ENCODE measurements around the gene ARFGEF2. TPM values are rescaled to one million over a fixed set of nuclear protein-coding genes. Genes with fewer than 3 reads are reported as not detected.

The ARFGEF2 gene
- total RNA-seq, 1 donor from 2014 or later = 28.0 TPM

- no peak overlapping the region for H3K27ac Mint-ChIP-seq
- no peaks in the 10 kb centered on the region for H3K9me3 Mint-ChIP-seq
- intact Hi-C loops (cut with micrococcal nuclease) = no loop called here
- no peak overlapping the region for H3K4me3 Mint-ChIP-seq
- peaks cover 12% of the 10 kb centered on the region for H3K36me3 Mint-ChIP-seq (ENCODE audit: low read depth)
- peaks cover 7% of the 10 kb centered on the region for H3K4me1 Mint-ChIP-seq
- no peak for DNase-seq
- H3K27me3 Mint-ChIP-seq = no peaks in the 10 kb centered on the region
Observed at GRCh38 chr20:48942730-48943129, 21.2 kb downstream of the ARFGEF2 start.

GRCh38 chr20:48944663-48945297, 23.3 kb downstream of the ARFGEF2 start:
- Mint-ChIP-seq H3K27ac (no peak overlapping the region), H3K4me3 (no peak overlapping the region), H3K4me1 (peaks cover 3% of the 10 kb centered on the region), H3K27me3 (no peaks in the 10 kb centered on the region), H3K36me3 (ENCODE audit: low read depth) (peaks cover 16% of the 10 kb centered on the region), H3K9me3 (no peaks in the 10 kb centered on the region)
- no peak for DNase-seq
- intact Hi-C loops (cut with micrococcal nuclease) = no loop called here

- Mint-ChIP-seq H3K4me3 (no peak overlapping the region), H3K4me1 (peaks cover 2% of the 10 kb centered on the region), H3K27ac (no peak overlapping the region), H3K9me3 (no peaks in the 10 kb centered on the region), H3K27me3 (no peaks in the 10 kb centered on the region), H3K36me3 (ENCODE audit: low read depth) (peaks cover 20% of the 10 kb centered on the region)
- intact Hi-C loops (cut with micrococcal nuclease) = no loop called here
- no peak for DNase-seq
Observed at GRCh38 chr20:48945840-48946514, 24.5 kb downstream of the ARFGEF2 start.

GRCh38 chr20:48948612-48949011, 27.1 kb downstream of the ARFGEF2 start:
- intact Hi-C loops (cut with micrococcal nuclease) = no loop called here
- DNase-seq = no peak
- no peaks in the 10 kb centered on the region for H3K9me3 Mint-ChIP-seq
- no peak overlapping the region for H3K4me3 Mint-ChIP-seq
- peaks cover 2% of the 10 kb centered on the region for H3K4me1 Mint-ChIP-seq
- H3K36me3 Mint-ChIP-seq (ENCODE audit: low read depth) = peaks cover 21% of the 10 kb centered on the region
- H3K27me3 Mint-ChIP-seq = no peaks in the 10 kb centered on the region
- H3K27ac Mint-ChIP-seq = no peak overlapping the region

GRCh38 chr20:48949304-48950170, 28.0 kb downstream of the ARFGEF2 start:
- Mint-ChIP-seq H3K4me3 (no peak overlapping the region), H3K4me1 (peaks cover 2% of the 10 kb centered on the region), H3K27me3 (no peaks in the 10 kb centered on the region), H3K27ac (no peak overlapping the region), H3K9me3 (no peaks in the 10 kb centered on the region), H3K36me3 (ENCODE audit: low read depth) (peaks cover 22% of the 10 kb centered on the region)
- DNase-seq = no peak
- intact Hi-C loops (cut with micrococcal nuclease) = no loop called here

- H3K9me3 Mint-ChIP-seq = no peaks in the 10 kb centered on the region
- H3K27me3 Mint-ChIP-seq = no peaks in the 10 kb centered on the region
- H3K27ac Mint-ChIP-seq = no peak overlapping the region
- no peaks in the 10 kb centered on the region for H3K4me1 Mint-ChIP-seq
- peaks cover 27% of the 10 kb centered on the region for H3K36me3 Mint-ChIP-seq (ENCODE audit: low read depth)
- no peak for DNase-seq
- H3K4me3 Mint-ChIP-seq = no peak overlapping the region
- intact Hi-C loops (cut with micrococcal nuclease) = no loop called here
Observed at GRCh38 chr20:48951041-48951440, 29.5 kb downstream of the ARFGEF2 start.

GRCh38 chr20:48951646-48952045, 30.1 kb downstream of the ARFGEF2 start:
- Mint-ChIP-seq H3K4me3 (no peak overlapping the region), H3K27me3 (no peaks in the 10 kb centered on the region), H3K4me1 (no peaks in the 10 kb centered on the region), H3K9me3 (no peaks in the 10 kb centered on the region), H3K27ac (no peak overlapping the region), H3K36me3 (ENCODE audit: low read depth) (peaks cover 29% of the 10 kb centered on the region)
- no peak for DNase-seq
- intact Hi-C loops (cut with micrococcal nuclease) = no loop called here

- Mint-ChIP-seq H3K4me1 (no peaks in the 10 kb centered on the region), H3K36me3 (ENCODE audit: low read depth) (peaks cover 34% of the 10 kb centered on the region), H3K9me3 (no peaks in the 10 kb centered on the region), H3K27ac (no peak overlapping the region), H3K4me3 (no peak overlapping the region), H3K27me3 (no peaks in the 10 kb centered on the region)
- intact Hi-C loops (cut with micrococcal nuclease) = no loop called here
- DNase-seq = no peak
Observed at GRCh38 chr20:48952656-48953055, 31.1 kb downstream of the ARFGEF2 start.

GRCh38 chr20:48953653-48954052, 32.1 kb downstream of the ARFGEF2 start:
- DNase-seq = no peak
- no peaks in the 10 kb centered on the region for H3K27me3 Mint-ChIP-seq

GRCh38 chr20:48956052-48956451, 34.5 kb downstream of the ARFGEF2 start:
- Mint-ChIP-seq H3K4me1 (no peaks in the 10 kb centered on the region), H3K27ac (no peak overlapping the region), H3K27me3 (no peaks in the 10 kb centered on the region), H3K36me3 (ENCODE audit: low read depth) (peaks cover 32% of the 10 kb centered on the region), H3K9me3 (no peaks in the 10 kb centered on the region), H3K4me3 (no peak overlapping the region)
- intact Hi-C loops (cut with micrococcal nuclease) = no loop called here
- no peak for DNase-seq

More at GRCh38 chr20:48953653-48954052, 32.1 kb downstream of the ARFGEF2 start:
- no peaks in the 10 kb centered on the region for H3K4me1 Mint-ChIP-seq
- no peak overlapping the region for H3K4me3 Mint-ChIP-seq
- H3K9me3 Mint-ChIP-seq = no peaks in the 10 kb centered on the region
- peaks cover 36% of the 10 kb centered on the region for H3K36me3 Mint-ChIP-seq (ENCODE audit: low read depth)
- H3K27ac Mint-ChIP-seq = no peak overlapping the region
- intact Hi-C loops (cut with micrococcal nuclease) = no loop called here

- Mint-ChIP-seq H3K4me3 (no peak overlapping the region), H3K27me3 (no peaks in the 10 kb centered on the region), H3K36me3 (ENCODE audit: low read depth) (peaks cover 31% of the 10 kb centered on the region), H3K4me1 (no peaks in the 10 kb centered on the region), H3K27ac (no peak overlapping the region), H3K9me3 (no peaks in the 10 kb centered on the region)
- no peak for DNase-seq
- intact Hi-C loops (cut with micrococcal nuclease) = no loop called here
Observed at GRCh38 chr20:48957053-48957481, 35.6 kb downstream of the ARFGEF2 start.

- Mint-ChIP-seq H3K9me3 (no peaks in the 10 kb centered on the region), H3K36me3 (ENCODE audit: low read depth) (peaks cover 31% of the 10 kb centered on the region)
Observed at GRCh38 chr20:48957533-48957932, 36.0 kb downstream of the ARFGEF2 start.

GRCh38 chr20:48958743-48959142, 37.2 kb downstream of the ARFGEF2 start:
- Mint-ChIP-seq H3K4me3 (no peak overlapping the region), H3K27me3 (no peaks in the 10 kb centered on the region), H3K36me3 (ENCODE audit: low read depth) (peaks cover 33% of the 10 kb centered on the region), H3K27ac (no peak overlapping the region), H3K9me3 (no peaks in the 10 kb centered on the region), H3K4me1 (no peaks in the 10 kb centered on the region)
- no peak for DNase-seq
- intact Hi-C loops (cut with micrococcal nuclease) = no loop called here

More at GRCh38 chr20:48957533-48957932, 36.0 kb downstream of the ARFGEF2 start:
- H3K27me3 Mint-ChIP-seq = no peaks in the 10 kb centered on the region
- intact Hi-C loops (cut with micrococcal nuclease) = no loop called here
- no peak overlapping the region for H3K27ac Mint-ChIP-seq
- DNase-seq = no peak
- no peak overlapping the region for H3K4me3 Mint-ChIP-seq
- H3K4me1 Mint-ChIP-seq = no peaks in the 10 kb centered on the region

Measured in activated CD4-positive, alpha-beta T cell treated with anti-CD3 and anti-CD28 coated beads, Interleukin-2, amount 10 ng/mL, durations not matched to agents 24 days and 14 days (primary cell).